ENCODE results near the gene ANO10. TPM values are rescaled to one million over a fixed set of nuclear protein-coding genes. Genes with fewer than 3 reads are reported as not detected.

The ANO10 gene
- total RNA-seq, 1 donor: 54.0 TPM

DNA sequence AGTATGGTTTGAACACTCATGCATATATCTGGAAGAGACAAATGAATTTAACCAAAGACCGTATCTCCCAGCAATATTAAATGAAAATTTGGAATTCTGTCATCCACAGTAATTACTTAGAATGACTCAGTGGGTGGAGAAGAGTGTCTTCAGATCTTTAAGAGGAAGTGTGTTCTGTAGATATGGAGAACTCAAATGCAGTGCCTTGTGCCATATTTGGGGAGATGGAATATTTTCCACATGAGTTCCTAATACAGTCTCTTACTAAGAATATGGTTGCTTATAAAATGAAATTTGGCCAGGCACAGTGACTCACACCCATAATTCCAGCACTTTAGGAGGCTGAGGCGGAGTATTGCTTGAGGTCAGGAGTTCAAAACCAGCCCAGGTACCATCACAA, 40.5 kb downstream of the ANO10 start:
- no peak for DNase-seq (ENCODE audit: low read depth)
- TF ChIP-seq, protein P1, sequence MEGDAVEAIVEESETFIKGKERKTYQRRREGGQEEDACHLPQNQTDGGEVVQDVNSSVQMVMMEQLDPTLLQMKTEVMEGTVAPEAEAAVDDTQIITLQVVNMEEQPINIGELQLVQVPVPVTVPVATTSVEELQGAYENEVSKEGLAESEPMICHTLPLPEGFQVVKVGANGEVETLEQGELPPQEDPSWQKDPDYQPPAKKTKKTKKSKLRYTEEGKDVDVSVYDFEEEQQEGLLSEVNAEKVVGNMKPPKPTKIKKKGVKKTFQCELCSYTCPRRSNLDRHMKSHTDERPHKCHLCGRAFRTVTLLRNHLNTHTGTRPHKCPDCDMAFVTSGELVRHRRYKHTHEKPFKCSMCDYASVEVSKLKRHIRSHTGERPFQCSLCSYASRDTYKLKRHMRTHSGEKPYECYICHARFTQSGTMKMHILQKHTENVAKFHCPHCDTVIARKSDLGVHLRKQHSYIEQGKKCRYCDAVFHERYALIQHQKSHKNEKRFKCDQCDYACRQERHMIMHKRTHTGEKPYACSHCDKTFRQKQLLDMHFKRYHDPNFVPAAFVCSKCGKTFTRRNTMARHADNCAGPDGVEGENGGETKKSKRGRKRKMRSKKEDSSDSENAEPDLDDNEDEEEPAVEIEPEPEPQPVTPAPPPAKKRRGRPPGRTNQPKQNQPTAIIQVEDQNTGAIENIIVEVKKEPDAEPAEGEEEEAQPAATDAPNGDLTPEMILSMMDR (IDR thresholded peaks at IDR 0.05; ENCODE audit: insufficient read depth, low read depth, low read length): no peak
- no peak overlapping the region for H3K4me3 ChIP-seq (ENCODE audit: low read depth, low read length)

DNA sequence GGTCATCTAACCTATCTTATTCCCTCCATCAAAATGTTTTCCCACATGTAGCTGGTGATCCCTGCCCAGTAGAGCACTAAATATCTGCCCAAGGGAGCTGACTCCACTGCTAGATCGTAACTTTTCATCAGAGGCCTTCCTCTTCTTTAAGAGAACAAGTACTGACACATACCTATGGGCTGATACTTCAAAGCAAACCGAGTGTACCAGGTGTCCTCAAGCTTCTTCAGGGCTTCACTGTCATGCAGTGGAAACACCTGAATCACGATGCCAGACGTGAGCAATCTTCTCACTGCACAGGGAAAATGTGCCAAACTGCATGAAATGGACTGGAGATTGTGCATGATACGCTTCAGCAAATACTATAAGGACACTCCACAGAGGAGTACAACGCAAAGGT, 41.6 kb downstream of the ANO10 start:
- no peak overlapping the region for H3K4me3 ChIP-seq (ENCODE audit: low read depth, low read length)
- TF ChIP-seq, protein P1 (IDR thresholded peaks at IDR 0.05; ENCODE audit: insufficient read depth, low read depth, low read length): no peak
- DNase-seq (ENCODE audit: low read depth): no peak

DNA sequence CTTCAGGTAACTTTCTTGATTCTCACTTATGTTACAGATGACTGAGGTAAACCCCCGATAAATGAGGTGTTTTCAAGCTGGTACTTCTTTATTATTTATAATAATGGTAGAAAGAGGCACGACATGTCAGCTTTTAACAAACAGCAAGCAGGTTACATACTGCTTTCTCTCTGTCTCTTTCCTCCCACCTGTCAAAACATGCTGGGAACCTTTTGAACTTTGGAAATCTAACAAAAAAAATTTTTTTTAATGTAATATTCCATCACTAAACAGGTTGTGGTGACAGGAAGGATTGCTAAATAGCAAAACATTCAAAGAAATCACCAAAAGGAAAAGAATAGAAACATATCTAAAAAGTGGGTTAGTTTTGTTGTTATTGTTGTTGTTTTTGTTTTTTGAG, 48.2 kb downstream of the ANO10 start:
- no peak for DNase-seq (ENCODE audit: low read depth)
- TF ChIP-seq, protein P1 (IDR thresholded peaks at IDR 0.05; ENCODE audit: insufficient read depth, low read depth, low read length): no peak
- no peak overlapping the region for H3K4me3 ChIP-seq (ENCODE audit: low read depth, low read length)

DNA sequence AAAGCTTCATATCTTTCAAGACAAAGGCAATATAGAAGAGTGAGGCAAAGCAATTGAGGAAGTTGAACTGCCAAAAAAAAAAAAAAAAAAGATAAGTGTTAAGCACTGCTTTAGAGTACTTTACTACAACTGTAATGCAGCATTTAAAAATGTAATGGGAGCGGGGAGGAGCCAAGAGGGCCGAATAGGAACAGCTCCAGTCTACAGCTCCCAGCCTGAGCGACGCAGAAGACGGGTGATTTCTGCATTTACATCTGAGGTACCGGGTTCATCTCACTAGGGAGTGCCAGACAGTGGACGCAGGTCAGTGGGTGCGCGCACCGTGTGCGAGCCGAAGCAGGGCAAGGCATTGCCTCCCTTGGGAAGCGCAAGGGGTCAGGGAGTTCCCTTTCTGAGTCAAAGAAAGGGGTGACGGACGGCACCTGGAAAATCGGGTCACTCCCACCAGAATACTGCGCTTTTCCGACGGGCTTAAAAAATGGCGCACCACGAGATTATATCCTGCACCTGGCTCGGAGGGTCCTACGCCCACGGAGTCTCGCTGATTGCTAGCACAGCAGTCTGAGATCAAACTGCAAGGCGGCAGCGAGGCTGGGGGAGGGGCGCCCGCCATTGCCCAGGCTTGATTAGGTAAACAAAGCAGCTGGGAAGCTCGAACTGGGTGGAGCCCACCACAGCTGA, 56.0 kb downstream of the ANO10 start:
- DNase-seq (ENCODE audit: low read depth): peak; percentile 16
- peak overlapping the region; percentile 44 for H3K4me3 ChIP-seq (ENCODE audit: low read depth, low read length)

DNA sequence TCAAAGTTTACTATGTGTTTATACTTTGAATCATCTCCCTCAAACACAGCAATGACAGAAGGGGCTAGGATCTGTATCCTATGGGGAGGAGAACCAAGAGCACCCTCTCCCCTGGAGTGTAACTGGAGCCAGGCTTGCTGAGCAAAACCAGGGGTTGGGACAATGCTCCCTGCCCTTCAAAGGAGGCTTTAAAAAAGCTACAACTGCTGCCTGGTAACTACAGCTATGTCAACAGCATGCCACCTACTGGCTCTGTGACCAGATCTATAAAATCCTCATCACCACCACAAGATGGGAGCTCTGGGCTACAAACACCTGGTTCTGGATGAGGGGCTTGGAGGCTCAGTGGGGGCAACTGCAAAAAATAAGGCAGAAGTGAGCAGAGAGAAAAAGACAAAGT, 61.9 kb downstream of the ANO10 start:
- no peak overlapping the region for H3K4me3 ChIP-seq (ENCODE audit: low read depth, low read length)
- TF ChIP-seq, protein P1 (IDR thresholded peaks at IDR 0.05; ENCODE audit: insufficient read depth, low read depth, low read length): no peak
- DNase-seq (ENCODE audit: low read depth): no peak

DNA sequence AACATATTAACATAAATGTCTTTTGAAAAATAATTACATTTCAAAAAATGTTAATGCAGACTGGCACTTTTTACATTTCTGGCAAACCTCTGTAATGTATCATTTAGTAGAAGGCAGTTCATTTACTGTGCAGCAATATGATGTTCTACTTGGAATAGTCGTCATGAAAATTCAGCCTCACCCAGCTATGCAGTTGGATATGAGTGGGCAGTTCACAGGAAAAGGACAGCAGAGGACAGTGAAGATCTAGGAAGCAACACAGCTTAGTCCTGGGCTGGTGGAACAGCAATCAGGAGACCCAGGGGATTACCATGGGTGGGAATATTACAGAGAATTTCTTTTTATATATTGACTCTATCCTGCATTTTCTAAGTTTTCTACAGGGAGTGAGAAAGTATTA, 63.6 kb downstream of the ANO10 start:
- no peak overlapping the region for H3K4me3 ChIP-seq (ENCODE audit: low read depth, low read length)
- DNase-seq (ENCODE audit: low read depth): no peak
- TF ChIP-seq, protein P1 (IDR thresholded peaks at IDR 0.05; ENCODE audit: insufficient read depth, low read depth, low read length): no peak

DNA sequence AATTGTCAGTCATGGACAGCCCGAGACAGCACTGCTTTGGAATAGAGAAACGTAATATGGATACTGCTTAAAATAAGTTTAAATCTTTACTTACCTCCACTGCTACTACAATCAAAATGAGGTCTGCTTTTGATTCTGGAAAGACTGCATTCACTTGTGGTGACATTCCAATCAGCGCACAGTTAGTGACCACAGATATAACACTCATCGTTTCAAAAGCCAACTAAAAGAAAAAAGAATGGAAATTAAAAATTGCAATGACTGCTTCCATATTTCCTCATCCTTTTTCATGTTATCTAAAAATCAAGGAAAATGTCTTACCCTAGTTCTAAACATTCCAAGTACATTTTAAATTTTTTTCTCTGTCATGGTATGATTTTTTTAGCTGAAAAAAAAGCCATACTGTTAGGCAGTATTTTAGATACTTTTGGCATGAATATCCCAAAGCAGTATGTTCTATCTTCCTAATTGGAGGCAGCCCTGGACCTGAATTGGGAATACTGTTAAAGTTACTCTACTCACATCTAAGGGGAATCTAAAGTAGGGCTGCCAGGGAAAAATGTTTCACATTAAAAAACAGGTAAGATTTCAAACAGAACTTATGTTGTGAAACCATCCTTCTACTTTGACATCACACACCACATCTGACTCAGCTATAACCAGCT, 72.1 kb downstream of the ANO10 start:
- no peak for DNase-seq (ENCODE audit: low read depth)
- H3K4me3 ChIP-seq (ENCODE audit: low read depth, low read length): no peak overlapping the region
- TF ChIP-seq, protein P1 (IDR thresholded peaks at IDR 0.05; ENCODE audit: insufficient read depth, low read depth, low read length): no peak
